Cardiac fibroblast (primary cell): Measurements from ENCODE around the gene CBFA2T3.
A peak's percentile ranks its signal among the peaks of the same experiment; 100 is the strongest.

Experiments used
- DNase-seq, 2 donors: peaks; one replicate each; pipeline versions ENCODE4 v3.0.0 to v3.0.0-alpha.2; 2010; ENCODE audit warnings: low read depth in 2 of 2
- H3K4me3 ChIP-seq, 2 donors: replicated peaks in 1 of 2; 1 replicate in 1 of 2; 2 replicates in 1 of 2; pipeline ENCODE4 v1.5.1; 2011; ENCODE audit warnings: low read depth in 2 of 2, low read length in 2 of 2, mild to moderate bottlenecking in 2 of 2, moderate library complexity in 1 of 2
- TF ChIP-seq, protein P1 (sequence below): IDR thresholded peaks from one replicate; pipeline ENCODE4 v1.5.1; 2011; ENCODE audit warnings: low read depth, mild to moderate bottlenecking, low read length, inconsistent platforms

CBFA2T3 gene

DNA sequence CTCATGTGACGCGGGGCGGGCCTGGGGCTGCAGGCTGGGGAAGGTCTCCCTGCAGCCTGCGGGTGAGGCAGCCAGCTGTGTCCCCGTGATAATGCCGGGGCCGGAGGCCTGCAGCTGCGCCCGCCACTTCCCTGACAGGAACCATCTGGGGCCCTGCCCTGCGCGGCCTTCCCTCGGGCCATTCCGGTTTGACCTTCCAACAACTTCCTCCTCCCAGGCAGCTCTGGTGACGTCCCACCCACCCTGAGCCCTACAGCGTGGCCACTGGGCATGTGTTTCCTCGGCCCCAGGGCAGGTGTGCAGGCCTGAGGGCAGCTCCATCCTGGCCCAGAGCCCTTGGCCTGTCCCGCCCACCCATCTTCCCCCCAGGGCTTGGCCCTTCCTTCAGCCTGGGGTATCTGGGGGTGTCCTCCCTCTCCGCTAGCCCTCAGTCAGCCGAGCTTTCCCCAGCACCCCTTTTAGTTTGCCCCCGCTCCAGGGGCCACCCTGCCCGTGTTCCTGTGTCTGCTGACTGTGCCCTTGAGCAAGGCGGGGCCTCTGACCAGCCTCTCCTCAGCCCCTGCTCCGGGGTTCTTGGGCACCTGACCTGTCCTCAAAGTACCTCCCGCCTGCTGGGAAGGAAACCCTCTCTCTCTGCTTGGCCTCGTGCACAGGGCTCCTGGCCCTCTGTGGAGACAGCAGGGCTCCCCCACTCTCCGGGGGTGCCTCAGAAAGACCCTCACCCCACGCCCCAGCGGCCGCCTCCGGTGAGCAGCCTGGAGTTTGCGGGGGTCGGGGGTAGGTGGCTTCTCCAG is at the start of gene CBFA2T3:
CBFA2T3 (minus strand) TSS at position 190 of the 794 bp plus-strand sequence. CDS start 400 bp downstream, outside the sequence.
- TF ChIP-seq, protein P1, sequence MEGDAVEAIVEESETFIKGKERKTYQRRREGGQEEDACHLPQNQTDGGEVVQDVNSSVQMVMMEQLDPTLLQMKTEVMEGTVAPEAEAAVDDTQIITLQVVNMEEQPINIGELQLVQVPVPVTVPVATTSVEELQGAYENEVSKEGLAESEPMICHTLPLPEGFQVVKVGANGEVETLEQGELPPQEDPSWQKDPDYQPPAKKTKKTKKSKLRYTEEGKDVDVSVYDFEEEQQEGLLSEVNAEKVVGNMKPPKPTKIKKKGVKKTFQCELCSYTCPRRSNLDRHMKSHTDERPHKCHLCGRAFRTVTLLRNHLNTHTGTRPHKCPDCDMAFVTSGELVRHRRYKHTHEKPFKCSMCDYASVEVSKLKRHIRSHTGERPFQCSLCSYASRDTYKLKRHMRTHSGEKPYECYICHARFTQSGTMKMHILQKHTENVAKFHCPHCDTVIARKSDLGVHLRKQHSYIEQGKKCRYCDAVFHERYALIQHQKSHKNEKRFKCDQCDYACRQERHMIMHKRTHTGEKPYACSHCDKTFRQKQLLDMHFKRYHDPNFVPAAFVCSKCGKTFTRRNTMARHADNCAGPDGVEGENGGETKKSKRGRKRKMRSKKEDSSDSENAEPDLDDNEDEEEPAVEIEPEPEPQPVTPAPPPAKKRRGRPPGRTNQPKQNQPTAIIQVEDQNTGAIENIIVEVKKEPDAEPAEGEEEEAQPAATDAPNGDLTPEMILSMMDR: no peak
- no peak within 1 kb of the TSS for H3K4me3 ChIP-seq
- DNase-seq: peak in 1 of 2 donors; percentile 33

DNA sequence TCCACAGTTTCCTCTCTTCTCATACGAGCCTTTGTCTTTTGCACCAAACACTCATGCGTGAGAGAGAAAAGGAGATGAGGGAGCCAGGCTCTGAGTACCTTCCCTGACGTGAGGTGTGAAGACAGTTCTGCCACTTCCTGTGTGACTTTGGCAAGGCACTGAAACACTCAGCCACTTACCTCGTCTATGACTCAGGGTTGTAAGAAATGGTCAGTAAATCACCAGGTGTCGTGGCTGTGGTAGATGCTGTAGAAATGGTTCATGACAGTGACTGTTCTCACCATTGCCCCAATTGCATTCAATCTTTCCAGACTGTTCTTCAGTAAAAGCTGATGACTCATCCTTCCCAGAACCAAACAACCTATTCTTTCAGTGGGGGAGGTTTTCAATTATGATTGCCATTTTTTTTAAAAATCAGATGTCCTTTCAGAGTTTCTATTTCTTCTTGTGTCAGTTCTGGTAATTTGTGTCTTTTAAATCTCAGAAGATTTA is 49.2 kb upstream of the CBFA2T3 start:
- peak in 1 of 2 donors; percentile 17 for DNase-seq
- H3K4me3 ChIP-seq: no peak overlapping the region
- TF ChIP-seq, protein P1: no peak

DNA sequence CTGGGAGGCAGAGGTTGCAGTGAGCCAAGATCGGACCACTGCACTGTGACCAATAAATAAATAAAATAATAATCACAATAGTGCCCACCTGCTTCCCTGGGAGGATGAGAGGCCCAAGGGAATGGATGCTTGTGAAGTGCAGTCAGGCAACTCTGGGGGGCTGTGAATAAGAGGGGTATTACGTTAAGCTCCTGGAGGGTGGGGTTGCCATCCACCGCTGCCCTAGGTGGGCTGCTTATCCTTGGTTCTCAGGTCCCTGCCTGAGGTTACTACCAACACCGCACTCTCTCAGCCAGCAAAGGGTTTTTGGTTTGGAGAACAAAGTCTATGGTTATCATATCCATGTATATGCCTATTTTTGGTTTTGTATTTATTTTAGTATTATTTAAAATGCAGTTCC is 48.6 kb upstream of the CBFA2T3 start:
- no peak overlapping the region for H3K4me3 ChIP-seq
- TF ChIP-seq, protein P1: no peak
- no peak for DNase-seq

DNA sequence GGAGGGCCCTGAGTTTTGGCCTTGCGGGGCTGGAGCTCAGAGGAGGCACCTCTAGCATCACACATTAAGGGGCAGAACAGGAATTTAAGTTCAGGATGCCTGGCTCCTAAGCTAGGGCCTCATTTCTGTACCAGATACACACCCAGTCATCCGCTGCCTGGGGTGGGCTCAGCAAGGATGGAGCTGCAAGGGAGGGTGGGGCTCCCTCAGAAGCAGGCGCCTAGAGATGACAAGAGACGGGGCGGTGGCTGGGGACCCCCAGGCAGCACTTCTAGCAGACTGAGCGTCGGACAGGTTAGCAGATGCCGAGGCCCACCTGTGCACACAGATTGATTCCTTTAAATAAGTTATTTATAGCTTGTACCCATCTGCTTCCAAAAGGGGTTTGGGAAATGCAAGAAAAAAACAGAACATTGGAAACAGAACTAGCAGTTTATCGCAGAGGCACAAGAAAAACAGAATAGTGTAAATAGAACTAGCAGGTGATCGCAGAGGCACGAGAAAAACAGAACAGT is 47.6 kb upstream of the CBFA2T3 start:
- TF ChIP-seq, protein P1: no peak
- DNase-seq: no peak
- no peak overlapping the region for H3K4me3 ChIP-seq

DNA sequence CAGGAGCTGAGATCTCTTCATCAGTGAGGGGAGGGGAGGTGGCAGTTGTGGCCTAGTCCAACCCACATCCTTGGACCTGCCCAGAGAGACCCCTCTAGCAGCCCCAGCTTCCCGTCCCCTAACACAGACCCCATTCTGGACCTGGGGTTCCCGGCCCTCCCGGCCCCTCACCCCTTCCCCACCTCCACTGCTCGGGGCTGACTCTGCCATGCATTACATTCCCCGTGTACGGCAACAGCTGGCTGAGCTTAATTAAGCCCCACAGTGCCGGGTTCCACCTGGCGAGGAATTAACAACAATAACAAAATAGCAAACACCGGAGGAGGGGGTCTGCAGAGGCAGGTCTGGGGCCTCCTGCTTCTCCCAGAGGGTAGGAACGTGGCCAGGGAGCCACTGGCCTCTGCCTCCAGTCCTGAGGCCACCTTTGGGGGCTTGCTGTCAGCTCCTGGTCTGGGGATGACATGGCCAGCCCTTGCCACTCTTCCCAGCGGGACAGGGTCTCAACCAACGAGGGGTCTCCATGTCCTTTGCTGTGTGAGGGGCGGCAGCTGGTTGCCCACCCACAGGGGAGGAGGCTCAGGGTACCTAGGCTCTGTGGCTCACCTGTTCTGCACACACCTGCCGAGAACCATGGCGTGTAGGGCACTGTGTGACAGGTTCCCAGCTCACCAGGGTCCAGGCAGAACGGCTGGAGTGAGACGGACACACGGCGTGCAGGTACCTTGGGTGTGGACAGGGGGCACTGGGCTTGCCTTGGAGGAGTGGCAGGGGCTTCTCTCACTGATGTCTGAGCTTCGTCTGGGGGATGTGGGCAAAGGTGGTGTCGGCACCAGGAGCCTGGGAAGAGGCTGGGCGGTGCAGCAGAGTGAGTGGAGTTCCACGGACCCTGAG is 46.9 kb upstream of the CBFA2T3 start:
- no peak for DNase-seq
- TF ChIP-seq, protein P1: no peak
- no peak overlapping the region for H3K4me3 ChIP-seq

DNA sequence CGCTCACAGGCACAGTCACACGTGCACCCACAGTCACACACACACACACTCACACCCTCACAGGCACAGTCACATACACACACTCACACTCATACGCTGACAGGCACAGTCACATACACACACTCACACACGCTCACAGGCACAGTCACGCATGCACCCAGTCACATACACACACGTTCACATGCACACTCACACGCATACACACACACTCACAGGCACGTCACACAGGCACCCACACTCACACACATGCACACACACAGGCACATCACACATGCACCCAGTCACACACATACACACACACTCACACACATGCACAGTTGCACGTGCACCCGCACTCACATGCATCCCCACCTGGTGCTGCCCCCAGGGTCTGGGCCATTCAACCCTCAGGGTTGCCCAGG is 46.1 kb upstream of the CBFA2T3 start:
- no peak overlapping the region for H3K4me3 ChIP-seq
- TF ChIP-seq, protein P1: no peak
- no peak for DNase-seq
